Skeletal muscle tissue (tissue), 5 donors: ENCODE results near the gene CD300A. TPM values are rescaled to one million over a fixed set of nuclear protein-coding genes. Genes with fewer than 3 reads are reported as not detected.

ENCODE experiments used
- H3K27ac ChIP-seq: one replicate; pipeline ENCODE4 v1.7.0; 2013; ENCODE audit warnings: mild to moderate bottlenecking, low read depth, low read length, inconsistent platforms
- H3K27me3 ChIP-seq, 3 donors: one replicate each; pipeline ENCODE4 v1.7.0; 2013; ENCODE audit warnings: low read length in 3 of 3; ENCODE audit not compliant: control insufficient read depth in 3 of 3, insufficient read depth in 3 of 3
- H3K36me3 ChIP-seq, 3 donors: one replicate each; pipeline ENCODE4 v1.7.0; 2013; ENCODE audit warnings: low read length in 3 of 3; ENCODE audit not compliant: control insufficient read depth in 3 of 3, insufficient read depth in 3 of 3
- H3K4me1 ChIP-seq, 3 donors: one replicate each; pipeline ENCODE4 v1.7.0; 2013; ENCODE audit warnings: low read length in 3 of 3, mild to moderate bottlenecking in 3 of 3; ENCODE audit not compliant: control insufficient read depth in 3 of 3, insufficient read depth in 3 of 3
- H3K4me3 ChIP-seq, 3 donors: one replicate each; pipeline ENCODE4 v1.7.0; 2013; ENCODE audit warnings: low read length in 3 of 3
- H3K9ac ChIP-seq, 3 donors: one replicate each; pipeline ENCODE4 v1.7.0; 2013; ENCODE audit warnings: low read length in 3 of 3, mild to moderate bottlenecking in 3 of 3, moderate library complexity in 2 of 3, low read depth in 1 of 3
- H3K9me3 ChIP-seq, 3 donors: one replicate each; pipeline ENCODE4 v1.7.0; 2013; ENCODE audit warnings: low read length in 3 of 3; ENCODE audit not compliant: control insufficient read depth in 3 of 3
- small RNA-seq: library from RNA; depleted of rRNA; stranded (forward); fragments of <200 nt; gene quantifications from one replicate; pipeline ENCODE3, GENCODE V24; 2014
- total RNA-seq: library from RNA; depleted of rRNA; stranded (reverse); fragments of >200 nt; gene quantifications from one replicate; pipeline ENCODE4 v1.2.3, GENCODE V29; 2014
- donor health status: Osteomylitis.

The CD300A gene
- total RNA-seq, 1 donor from 2014 or later, result 1.0 TPM

GRCh38 chr17:74528491-74529199 lies 62.2 kb downstream of the CD300A start:
- Histone ChIP-seq H3K27ac (no peak overlapping the region), H3K36me3 (no peaks in the 10 kb centered on the region), H3K4me1 (peaks cover 0 to 6% (median 0%) of the 10 kb centered on the region in 3 donors), H3K9me3 (no peaks in the 10 kb centered on the region), H3K27me3 (no peaks in the 10 kb centered on the region), H3K9ac (no peak overlapping the region), H3K4me3 (no peak overlapping the region)

DNA sequence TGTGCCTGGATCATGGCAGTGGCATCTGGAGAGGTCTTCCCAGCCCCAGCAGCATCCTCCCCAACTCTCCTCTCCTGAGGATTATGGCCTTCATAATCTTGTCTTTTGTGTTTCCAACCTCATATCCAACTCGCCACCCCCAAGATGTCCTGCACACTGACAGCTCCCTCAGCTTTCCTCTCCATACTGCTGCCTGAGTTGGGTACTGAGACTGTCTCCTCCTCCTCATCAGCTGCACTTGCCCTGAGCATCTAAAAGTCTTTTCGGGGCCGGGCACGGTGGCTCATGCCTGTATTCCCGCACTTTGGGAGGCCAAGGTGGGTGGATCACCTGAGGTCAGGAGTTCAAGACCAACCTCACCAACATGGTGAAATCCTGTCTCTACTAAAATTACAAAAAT lies 62.8 kb downstream of the CD300A start:
- H3K4me1 ChIP-seq, result peaks cover 0 to 6% (median 0%) of the 10 kb centered on the region in 3 donors
- no peak overlapping the region for H3K9ac ChIP-seq
- H3K4me3 ChIP-seq, result no peak overlapping the region
- H3K27ac ChIP-seq, result no peak overlapping the region
- no peaks in the 10 kb centered on the region for H3K9me3 ChIP-seq
- no peaks in the 10 kb centered on the region for H3K27me3 ChIP-seq
- no peaks in the 10 kb centered on the region for H3K36me3 ChIP-seq

DNA sequence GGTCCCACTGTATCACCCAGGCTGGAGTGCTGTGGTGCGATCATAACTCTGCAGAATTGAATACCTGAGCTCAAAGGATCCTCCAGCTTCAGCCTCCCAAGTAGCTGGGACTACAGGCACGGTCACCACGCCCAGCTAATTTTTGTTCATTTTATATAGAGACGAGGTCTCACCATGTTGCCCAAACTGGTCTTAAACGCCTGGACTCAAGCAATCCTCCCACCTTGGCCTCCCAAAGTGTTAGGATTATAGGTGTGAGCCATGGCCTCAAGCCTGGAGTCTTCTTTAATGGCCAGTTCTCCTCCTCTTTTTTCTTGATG lies 64.4 kb downstream of the CD300A start:
- Histone ChIP-seq H3K27ac (no peak overlapping the region), H3K9me3 (no peaks in the 10 kb centered on the region), H3K4me1 (peaks cover 0 to 6% (median 0%) of the 10 kb centered on the region in 3 donors), H3K27me3 (no peaks in the 10 kb centered on the region), H3K9ac (no peak overlapping the region), H3K36me3 (no peaks in the 10 kb centered on the region), H3K4me3 (no peak overlapping the region)

- Histone ChIP-seq H3K4me1 (peaks cover 0 to 6% (median 0%) of the 10 kb centered on the region in 3 donors), H3K9me3 (no peaks in the 10 kb centered on the region), H3K9ac (no peak within 1 kb of the TSS), H3K27ac (no peak within 1 kb of the TSS), H3K27me3 (no peaks in the 10 kb centered on the region), H3K4me3 (no peak within 1 kb of the TSS), H3K36me3 (no peaks in the 10 kb centered on the region)
Measured at GRCh38 chr17:74531231-74531761, 64.9 kb downstream of the CD300A start, which contains the start of gene CD300LB. Gene CD300LB (minus strand): TSS chr17:74531475. CDS start chr17:74531350, 125 bp downstream.

DNA sequence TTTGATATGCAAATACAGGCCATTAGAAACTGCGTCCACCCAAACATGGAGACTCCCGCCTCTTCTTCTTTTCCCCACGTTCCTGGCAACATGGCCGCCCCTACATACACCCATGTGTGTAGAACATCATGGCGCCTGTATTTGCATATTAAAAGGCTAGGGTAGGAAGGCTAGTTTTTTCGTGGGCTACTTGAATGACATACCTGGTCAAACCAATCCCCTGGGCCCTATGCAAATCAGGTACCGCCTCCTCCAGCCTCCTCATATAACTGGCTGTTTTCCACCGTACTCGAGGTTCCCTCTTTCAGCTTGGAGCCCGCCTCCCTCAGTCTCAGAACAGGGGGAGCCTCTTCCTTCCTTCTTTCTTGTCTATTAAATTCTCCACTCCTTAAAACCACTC lies 65.7 kb downstream of the CD300A start:
- Histone ChIP-seq H3K27me3 (no peaks in the 10 kb centered on the region), H3K27ac (no peak overlapping the region), H3K4me3 (no peak overlapping the region), H3K9ac (no peak overlapping the region), H3K4me1 (peaks cover 0 to 6% (median 0%) of the 10 kb centered on the region in 3 donors), H3K9me3 (no peaks in the 10 kb centered on the region), H3K36me3 (no peaks in the 10 kb centered on the region)

Small RNA genes within 50 kb of the gene (small RNA-seq; reads per million reads assigned to genes)
- gene RNA5SP448, result not detected

Other genes with a start within 250 kb of the CD300A start
- not detected for gene DNAI2, start 192.4 kb upstream of the CD300A start, total RNA-seq
- 1.0 TPM for gene KIF19, start 140.4 kb upstream of the CD300A start, total RNA-seq
- gene BTBD17, start 104.8 kb upstream of the CD300A start, total RNA-seq, result not detected
- gene GPR142, start 99.1 kb upstream of the CD300A start, total RNA-seq, result not detected
- gene GPRC5C, start 34.5 kb upstream of the CD300A start, total RNA-seq, result 44.4 TPM
- not detected for gene CD300LB, start 64.8 kb downstream of the CD300A start, total RNA-seq
- gene CD300C, start 79.5 kb downstream of the CD300A start, total RNA-seq, result under 0.01 TPM
- not detected for gene CD300H, start 100.9 kb downstream of the CD300A start, total RNA-seq
- gene CD300LD, start 125.6 kb downstream of the CD300A start, total RNA-seq, result not detected
- gene CD300E, start 157.1 kb downstream of the CD300A start, total RNA-seq, result 0.52 TPM
- gene CD300LF, start 246.3 kb downstream of the CD300A start, total RNA-seq, result 0.52 TPM